Dedifferentiated amniotic fluid mesenchymal stem cell (primary cell): Measurements from ENCODE around the gene SLX4IP.

Experiments
- DNase-seq: peaks from one replicate; pipeline ENCODE4 v3.0.0-alpha.2; 2016; ENCODE audit errors: extremely low spot score

The SLX4IP gene

DNA sequence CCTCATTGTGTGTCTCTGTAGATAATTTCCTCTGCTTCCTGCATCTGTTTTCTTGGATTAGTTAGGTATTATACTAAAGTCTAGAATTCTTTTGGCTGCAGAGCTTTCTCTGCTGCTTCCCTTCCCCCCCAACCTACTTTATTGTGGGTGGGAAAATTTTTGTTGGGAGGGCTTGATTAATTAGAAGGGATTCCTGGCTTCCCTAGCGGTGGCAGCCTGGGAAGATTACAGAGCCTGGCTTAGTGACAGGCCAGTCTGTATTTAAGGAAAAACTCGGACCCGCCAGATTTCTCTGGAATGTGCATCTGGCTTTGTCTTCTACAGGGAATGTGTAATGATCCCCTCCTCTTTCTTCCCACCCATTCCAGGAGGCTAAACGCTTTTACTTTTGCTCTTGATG lies 31.2 kb downstream of the SLX4IP start:
- DNase-seq, result no peak

DNA sequence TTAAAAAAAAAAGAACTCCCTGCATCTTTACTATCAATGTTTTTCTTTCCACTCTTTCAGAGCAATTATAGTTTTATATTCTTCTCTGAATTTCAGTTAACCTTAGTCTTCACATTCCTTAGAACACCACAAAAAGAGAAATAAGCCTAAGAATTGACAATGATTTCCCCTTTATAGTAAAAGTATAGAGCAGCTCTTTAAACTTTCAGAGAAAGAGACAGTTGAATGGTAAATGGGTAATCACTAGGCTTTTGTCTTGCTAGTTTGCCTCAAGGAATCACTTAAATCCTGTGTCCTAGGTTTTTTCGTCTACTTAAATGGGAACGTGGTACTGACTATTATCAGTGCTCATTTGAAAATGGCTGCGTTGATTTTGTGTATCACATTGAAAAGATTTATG lies 31.8 kb downstream of the SLX4IP start:
- DNase-seq, result no peak

DNA sequence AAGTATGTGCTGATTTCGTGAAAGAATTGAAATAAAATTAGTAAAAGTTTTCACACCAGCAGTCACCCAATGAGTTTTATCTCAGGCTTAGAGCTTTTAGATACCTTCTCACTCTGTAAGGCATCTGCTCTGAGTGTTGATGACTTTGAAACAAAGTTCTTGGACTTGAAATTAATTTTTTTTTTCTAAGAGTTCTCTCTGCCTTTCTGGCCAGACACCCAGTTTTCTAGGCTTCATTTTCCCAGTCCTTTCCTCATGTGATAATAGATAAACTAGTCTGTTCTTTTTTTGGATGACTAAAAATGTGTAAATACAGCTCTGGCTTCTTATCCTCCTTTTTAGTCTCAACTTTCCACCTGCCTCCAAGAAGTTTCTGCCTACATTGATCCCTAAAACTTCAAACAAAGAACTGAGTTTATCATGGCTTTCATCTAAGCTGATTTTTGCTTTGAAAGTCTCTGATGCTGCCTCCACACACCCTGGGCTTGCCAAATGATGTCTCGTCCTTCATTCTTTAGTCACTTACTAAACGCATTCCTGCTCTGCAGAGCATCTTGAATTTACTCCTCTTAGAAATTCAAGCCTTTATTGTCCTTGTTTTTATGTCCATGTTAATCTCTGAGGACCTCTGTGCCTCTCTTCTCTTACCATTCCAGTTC lies 32.7 kb downstream of the SLX4IP start:
- DNase-seq, result no peak

DNA sequence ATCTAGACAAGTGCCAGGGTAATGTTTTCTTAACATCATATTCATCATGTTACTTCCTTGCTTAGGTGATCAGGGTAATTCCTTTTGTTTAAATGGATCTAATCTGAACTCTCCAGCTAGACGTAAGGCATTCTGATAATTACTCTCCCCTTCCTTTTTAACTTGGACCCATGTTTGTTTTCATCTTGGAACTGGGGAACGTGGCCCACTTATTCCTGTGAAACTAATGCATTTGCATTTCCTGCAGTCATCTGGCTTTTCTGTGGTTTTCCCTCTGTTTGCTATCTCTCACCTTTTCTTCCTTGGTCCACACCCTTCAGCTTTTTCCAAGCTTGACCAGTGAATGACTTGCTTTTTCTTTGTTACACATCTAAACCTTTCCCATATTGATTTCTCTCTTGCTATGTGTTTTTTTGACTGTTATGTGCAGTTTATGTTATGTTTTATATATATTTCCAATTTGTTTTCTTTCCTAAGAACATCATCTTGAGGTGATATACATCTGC lies 33.3 kb downstream of the SLX4IP start:
- DNase-seq, result no peak

DNA sequence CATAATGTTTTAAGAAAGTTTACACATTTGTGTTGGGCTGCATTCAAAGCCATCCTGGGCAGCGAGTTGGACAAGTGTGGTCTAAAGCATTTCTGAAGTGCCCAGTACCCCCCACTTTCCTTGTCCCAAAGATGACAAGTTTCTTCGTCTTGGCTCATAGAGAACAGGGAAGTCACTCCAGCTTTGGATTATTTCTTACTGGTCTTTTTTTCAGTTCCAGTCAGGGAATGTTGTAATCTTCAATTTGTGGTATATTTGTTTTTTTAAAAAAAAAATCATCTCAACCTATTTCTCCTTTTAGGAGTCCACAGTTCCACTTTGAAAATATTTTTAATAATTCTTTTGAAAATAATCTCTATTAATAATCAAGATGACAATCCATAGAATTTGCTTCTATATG lies 34.0 kb downstream of the SLX4IP start:
- no peak for DNase-seq

DNA sequence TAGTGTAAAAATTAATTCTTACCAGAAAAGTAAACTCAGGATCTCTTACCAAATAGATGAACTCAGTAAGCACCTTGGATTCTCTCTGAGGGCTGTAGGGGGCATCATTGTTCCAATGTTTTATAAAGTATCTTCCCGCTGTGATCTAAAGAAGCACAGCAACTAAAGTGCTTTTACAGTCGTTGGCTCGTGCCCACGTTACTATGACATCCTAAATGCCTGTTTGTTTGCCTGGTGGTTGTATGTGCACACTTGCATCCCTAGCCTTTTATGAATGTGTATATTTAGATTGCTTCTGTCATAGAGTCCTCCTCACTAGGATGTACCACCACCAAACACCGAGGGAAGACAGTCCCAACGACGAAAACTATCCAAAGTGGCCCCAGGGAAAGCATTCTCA lies 34.5 kb downstream of the SLX4IP start:
- peak; percentile 76 for DNase-seq

DNA sequence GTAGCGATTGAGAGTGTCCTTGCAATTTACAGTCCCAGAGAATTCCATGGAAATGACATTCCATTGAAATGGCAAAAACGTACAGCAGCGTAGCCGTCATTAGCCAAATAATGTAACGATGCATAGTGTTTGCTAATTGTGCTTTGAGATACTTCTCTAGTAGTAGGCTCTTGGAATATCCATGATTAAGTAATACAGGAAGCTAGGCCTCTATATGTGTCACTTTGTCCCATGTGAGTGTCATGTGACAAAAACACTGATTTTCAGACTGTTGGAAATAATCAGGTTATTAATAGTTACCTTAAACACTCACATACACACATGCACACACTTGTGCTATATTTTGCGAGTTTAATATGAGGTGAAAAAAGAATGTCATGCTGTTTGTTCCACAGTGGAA lies 35.2 kb downstream of the SLX4IP start:
- no peak for DNase-seq

DNA sequence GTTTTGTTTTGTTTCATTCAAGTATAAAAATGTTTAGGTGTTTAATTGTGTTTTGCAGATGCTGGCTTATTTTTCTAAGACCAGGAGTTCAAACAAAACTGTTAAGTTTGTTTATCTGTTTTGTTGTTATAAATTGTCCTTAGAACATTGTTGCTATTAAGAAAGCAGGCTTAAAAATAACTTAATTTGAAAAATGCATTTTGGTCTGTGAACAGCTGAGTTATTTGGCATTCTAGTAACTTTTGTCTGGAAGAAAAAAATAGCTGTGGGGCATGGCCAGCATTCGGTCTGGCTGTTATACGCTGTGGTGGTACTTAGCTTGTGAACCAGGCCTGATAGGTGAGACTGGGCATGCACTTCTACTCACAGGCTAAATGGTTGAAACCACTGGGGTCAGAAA lies 37.8 kb downstream of the SLX4IP start:
- no peak for DNase-seq

DNA sequence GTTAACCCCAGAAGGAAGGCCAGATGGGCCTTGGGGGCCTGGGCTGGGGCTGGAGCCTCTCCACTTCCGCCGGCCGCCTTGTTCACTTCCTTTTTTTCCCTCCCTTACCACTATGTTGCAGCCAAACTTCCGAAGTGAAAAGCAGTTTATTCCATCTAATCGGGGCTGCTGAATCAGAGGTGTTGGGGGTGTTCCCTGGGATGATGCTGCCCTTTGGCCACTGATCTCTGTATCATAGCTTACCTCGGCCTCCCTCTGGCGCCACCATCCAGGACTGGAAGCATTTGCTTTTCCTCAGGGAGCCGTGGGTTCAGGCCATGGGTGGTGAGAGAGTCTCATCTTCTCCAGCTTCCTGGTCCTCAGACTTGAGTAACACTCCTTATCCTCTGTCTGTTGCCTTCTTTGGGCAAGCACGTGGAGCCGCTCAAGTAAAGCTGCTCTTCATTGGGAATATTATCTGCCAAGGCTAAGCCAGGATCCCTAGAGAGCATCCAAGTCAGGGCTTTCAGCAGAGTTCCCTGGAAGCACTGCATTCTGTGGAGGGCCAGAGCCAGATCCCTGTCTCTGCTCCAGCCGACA lies 39.6 kb downstream of the SLX4IP start:
- DNase-seq, result no peak

DNA sequence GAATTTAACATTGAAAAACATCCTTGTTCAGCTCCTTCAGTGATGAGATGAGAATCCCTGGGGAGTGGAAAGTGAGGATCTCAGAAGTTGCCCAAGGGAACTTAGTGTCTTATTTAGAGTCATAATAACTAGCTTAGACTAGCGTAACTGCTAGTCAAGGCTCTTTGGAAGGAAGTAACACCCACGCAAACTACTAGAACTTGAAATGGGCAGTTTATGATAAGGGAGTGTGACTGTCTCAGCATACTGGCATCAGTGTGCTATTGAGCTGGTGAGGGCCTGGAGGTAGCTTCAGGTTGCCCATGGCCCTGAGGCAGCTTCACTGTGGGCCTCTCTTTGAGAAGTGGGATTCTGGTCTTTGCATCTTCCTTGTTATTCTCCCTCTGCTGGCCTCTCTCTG lies 40.1 kb downstream of the SLX4IP start:
- no peak for DNase-seq

DNA sequence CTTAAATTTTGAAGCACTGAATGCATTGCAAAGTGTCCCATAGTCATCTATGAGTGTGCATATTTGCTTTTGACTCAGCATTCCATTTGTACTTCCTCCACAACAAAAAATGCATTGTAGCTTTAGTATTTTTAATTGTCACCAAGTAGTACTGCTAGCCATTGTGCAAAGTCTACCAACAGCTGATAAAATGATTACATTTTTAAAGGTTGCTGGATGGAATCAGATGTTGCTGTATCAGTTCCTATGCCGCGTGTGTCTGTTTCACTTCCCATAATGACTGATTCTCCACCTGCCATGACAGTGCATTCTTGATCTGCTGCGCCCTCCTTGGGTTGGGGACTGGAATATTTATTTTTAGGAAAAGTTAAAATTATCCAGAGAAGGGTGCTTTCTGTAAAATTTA lies 41.2 kb downstream of the SLX4IP start:
- DNase-seq, result no peak

DNA sequence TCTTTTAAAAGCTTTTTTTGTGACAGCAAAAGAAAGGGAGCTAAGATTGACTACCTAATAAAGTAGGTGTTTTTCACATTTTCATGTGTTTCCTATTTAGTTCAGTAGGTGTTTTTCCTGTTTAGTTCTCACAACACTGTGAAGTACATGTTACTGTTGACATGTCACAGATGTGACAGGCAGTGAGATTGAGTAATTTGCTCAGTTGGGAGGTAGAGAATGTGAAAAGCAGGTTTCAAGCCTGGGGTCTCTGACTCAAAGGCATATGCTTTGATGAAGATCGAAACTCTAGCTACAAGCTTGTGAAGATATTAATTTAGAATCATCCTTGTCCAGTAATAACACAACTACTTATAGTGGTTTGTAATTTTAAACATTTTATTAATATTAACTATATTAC lies 43.1 kb downstream of the SLX4IP start:
- no peak for DNase-seq

DNA sequence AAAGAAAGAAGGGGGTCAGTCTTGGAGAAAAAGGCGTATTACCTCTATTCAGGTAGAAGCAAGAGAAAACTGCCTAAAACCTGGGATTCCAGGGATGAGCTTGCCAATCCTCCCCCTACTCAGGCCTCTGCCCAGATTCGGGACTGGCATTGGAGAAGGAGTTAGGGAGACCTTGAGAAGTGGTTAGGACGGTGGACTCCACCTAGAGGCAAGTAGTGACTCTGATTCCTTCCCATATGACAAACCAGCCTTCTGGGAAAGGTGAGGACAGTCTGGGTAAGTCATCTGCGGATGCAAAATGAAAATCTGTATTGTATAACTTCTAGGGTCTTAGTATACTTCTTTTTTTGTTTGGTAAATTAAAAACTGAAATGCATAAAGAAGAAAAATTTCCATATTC lies 43.8 kb downstream of the SLX4IP start:
- no peak for DNase-seq

DNA sequence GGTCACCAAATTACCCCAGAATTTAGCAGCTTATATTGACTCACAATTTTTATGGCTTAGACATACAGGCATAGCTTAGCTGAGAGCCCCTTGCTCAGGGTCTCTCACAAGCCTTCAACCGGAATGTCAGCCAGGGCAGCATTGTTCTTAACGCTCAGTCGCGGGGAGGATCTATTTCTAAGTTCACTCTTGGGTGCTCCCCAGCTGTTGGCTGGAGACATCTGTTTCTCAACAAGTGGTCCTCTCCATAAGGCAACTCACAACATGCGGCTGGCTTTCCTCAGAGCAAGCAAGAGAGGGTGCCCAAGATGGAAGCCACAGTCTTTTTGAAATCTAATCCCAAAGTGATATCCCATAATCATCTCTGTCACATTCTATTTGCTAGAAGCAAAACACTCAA lies 46.6 kb downstream of the SLX4IP start:
- DNase-seq, result no peak

DNA sequence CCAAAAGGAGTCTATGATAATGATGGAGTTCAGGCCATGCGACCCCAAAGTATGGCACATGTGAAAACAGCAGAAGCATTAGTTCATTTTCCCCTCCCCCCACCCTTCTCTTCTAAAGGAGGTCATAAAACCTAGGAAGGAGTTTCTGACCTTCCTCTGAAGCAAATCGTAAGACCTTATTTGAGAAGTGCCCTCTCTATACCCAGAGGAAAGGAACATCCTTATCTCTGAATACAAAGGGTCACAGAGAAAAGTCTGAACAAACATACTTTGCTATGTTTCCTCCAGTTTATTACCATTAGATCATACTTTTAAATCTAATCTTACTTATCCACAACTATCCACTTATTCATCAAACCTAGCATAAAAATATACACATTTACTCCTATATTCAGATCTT lies 48.6 kb downstream of the SLX4IP start:
- no peak for DNase-seq

DNA sequence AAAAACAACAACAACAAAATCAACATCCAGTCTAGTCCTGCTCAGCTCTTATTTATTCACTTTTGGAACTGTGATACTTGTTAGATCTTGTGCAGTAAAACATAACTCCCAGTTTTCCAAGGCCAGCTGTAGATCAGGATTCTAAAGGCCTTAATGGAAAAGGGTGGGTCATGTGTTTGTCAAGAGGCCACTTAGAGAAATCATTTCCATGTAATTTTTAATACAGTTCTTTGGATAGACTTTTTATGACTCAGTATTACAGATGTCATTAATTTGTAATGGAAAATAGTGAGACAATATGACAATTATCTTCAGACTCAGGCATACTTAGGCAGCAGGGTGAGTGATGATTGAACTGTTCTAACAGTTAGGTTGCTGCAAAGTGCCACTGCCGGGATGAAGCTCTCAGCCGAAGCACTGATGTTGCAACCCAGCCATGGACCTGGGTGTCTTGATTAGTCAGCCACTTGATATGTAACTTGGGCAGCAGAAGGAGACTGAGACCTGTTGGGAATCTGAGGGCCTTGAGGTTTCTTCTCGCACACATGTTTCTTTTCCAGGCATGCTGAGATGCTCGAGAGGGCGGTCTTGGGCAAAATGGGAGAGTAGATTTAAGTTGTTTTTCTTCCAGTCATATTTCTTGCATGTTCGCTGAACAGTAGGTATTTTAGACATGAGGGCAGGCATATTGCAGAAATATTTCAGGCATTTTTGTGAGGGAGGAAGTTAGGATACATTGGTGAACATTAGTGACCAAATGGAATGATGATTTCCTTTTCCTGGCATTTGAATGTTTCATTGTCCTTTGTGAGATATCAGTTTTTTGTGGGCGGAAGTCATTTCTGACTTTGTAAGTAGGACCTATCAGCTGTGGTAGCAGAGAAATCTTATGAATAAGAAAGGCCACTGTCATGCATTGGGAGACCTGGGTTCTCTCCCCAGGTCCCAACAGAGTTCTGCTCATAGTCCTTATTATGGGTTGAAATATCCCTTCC lies 52.3 kb downstream of the SLX4IP start:
- no peak for DNase-seq

DNA sequence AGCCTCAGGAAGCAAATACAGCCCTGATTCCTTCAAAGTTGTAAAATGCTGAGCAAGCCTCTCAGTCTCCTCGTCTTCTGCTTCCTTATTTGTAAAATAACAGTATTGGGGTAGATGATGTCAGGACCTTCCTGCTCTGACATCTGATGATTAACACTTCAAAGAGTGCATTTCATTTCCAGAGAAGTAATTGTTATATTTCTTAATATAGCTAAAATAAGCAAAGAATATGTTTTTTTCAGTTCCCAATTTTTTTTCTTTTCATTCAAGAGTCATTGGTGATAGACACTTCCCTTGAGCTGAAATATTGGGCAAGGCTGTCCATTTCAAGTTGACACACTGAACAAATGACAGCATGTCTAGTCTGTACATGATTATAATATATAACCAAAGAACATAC lies 53.4 kb downstream of the SLX4IP start:
- DNase-seq, result no peak

DNA sequence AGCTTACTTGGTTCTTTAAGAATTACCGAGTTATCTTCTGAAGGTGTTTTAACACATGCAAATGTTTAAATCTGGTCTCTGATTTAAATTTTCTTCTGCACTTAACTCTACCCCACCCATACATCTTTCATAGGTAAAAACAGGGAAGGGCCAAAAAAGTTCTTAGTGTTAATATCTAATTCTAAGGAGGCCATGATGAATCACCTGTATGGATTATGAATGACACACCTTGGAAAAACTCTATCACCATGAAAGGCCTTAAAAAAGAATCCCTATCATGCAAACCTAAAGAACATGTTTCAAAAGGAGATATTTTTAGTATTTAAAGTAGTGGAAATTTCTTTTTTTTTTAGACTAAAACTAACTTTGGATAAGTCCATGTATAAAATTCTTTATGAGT lies 54.7 kb downstream of the SLX4IP start:
- DNase-seq, result no peak

DNA sequence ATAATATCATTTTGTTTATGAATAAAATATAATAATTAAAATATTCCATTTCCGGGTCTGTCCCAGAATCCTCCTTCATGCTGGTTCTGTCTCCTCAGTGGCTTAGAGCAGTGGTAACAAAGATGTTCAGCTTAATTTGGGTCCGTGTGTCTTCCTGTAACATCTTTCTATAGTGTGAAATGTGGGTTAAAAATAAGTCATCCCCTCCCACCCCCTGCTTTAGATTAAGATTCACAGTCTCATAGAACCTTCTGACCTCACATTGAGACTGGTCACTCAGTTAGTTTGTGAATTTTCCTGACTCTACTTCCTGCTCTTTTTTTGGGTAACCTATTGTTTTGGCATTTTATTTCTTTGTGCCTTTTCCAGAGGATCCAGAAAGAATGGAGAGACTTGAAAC lies 55.2 kb downstream of the SLX4IP start:
- DNase-seq, result no peak

DNA sequence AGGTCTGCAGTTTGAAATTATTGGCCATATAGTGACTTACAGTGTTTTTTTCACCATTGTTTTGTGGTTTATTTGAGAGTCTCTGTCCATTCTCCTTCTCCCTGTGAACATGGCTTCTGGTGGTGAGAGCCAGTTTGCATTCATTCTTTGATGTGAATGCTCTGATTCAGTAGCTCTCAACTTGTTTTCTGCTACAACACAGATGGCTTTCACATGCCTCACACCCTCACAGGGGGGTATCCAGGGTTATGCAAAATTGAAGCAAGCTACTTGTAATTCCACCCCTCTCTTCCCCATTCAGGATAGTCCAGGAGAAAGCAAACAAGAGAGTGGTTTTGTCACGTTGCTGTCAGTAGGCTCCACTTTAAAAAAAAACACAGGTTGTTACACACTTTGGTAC lies 55.6 kb downstream of the SLX4IP start:
- no peak for DNase-seq

DNA sequence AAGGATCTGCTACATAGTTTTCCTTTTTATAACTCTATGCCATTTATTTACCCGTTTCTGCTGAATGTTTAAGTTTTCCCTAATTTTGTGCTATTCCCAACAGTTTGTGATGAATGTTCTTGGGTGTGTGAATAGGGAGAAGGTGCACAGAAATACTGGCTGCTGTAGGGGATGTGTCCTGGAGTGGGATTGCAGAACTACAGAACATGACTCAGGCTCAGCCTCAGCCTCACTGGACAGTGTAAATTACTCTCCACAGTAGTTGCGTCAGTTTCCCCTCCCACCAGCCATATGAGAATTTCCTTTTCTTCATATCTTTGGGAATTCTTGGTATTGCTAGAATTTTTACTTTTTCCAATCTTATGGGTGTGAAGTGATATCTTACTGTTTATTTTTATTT lies 57.0 kb downstream of the SLX4IP start:
- DNase-seq, result no peak

DNA sequence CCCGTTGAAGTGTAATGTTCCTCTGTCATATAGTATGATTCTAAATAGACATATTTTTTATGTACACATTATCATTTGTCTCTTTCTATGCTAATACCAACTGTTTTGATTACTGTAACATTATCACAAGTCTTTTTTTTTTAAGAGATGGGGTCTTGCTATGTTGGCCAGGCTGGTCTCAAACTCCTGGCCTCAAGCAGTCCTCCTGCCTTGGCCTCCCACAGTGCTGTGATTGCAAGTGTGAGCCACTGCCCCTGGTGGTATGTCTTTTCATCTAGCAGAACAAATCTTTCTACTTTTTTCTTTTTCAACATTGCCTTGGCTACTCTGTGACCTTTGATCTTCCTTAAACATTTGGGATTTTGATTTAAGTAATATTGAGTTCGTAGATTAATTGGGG lies 57.7 kb downstream of the SLX4IP start:
- no peak for DNase-seq

DNA sequence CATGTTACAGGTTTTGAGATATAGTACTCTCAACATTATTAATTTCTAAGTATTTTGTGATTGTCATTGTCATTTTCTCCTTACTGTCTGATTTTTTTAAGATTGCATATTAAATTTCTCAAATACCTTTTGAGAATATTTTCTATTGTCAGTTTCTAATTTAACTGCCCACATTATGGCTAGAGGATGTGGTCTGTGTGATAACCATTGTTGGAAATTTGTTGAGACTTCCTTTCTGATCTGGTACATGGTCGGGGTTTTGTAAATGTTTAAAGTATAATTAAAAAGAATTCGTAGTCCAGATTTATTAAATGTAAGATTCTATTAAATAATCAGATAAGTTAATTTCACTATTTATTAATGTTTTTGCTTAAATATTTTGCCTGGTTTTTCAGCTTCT lies 60.1 kb downstream of the SLX4IP start:
- DNase-seq, result no peak
